EH (cell line): ENCODE results near the gene APOBEC4.

Experiments used
- DNase-seq: peaks from one replicate; pipeline ENCODE4 v3.0.0-alpha.2; 2015; ENCODE audit warnings: low read depth

The APOBEC4 gene

GRCh38 chr1:183674886-183675285 lies 21.8 kb upstream of the APOBEC4 start:
- no peak for DNase-seq

GRCh38 chr1:183674339-183674738 lies 21.2 kb upstream of the APOBEC4 start:
- peak; percentile 38 for DNase-seq

GRCh38 chr1:183673605-183674323 lies 20.6 kb upstream of the APOBEC4 start:
- peak; percentile 24 for DNase-seq

GRCh38 chr1:183670169-183670568 lies 17.1 kb upstream of the APOBEC4 start:
- no peak for DNase-seq

- DNase-seq = no peak
These were observed 3.2 kb upstream of the APOBEC4 start for GRCh38 chr1:183656355-183656754.

GRCh38 chr1:183655562-183656075 lies 2.5 kb upstream of the APOBEC4 start:
- DNase-seq = peak; percentile 85

GRCh38 chr1:183654706-183655105 lies 1.6 kb upstream of the APOBEC4 start:
- peak; percentile 33 for DNase-seq

- DNase-seq = no peak
These were observed 848 bp upstream of the APOBEC4 start for GRCh38 chr1:183653876-183654451.

- DNase-seq = no peak
These were observed 312 bp upstream of the APOBEC4 start for GRCh38 chr1:183653462-183653794.

- DNase-seq = no peak
These were observed 1.0 kb downstream of the APOBEC4 start for GRCh38 chr1:183652107-183652506.

GRCh38 chr1:183651612-183652011 lies 1.5 kb downstream of the APOBEC4 start:
- no peak for DNase-seq

- DNase-seq = no peak
These were observed 5.1 kb downstream of the APOBEC4 start for GRCh38 chr1:183648042-183648441.

- DNase-seq = no peak
These were observed 6.3 kb downstream of the APOBEC4 start for GRCh38 chr1:183646776-183647175.

- no peak for DNase-seq
These were observed 7.6 kb downstream of the APOBEC4 start for GRCh38 chr1:183645531-183645930.

GRCh38 chr1:183642166-183642565 lies 10.9 kb downstream of the APOBEC4 start:
- DNase-seq = no peak

- no peak for DNase-seq
These were observed 12.9 kb downstream of the APOBEC4 start for GRCh38 chr1:183640193-183640592.

- no peak for DNase-seq
These were observed 14.3 kb downstream of the APOBEC4 start for GRCh38 chr1:183638649-183639387.

GRCh38 chr1:183636783-183637182 lies 16.3 kb downstream of the APOBEC4 start:
- DNase-seq = no peak

GRCh38 chr1:183636334-183636682 lies 16.8 kb downstream of the APOBEC4 start:
- no peak for DNase-seq

- peak; percentile 99 for DNase-seq
These were observed 17.3 kb downstream of the APOBEC4 start, which contains the start of gene ARPC5 for GRCh38 chr1:183635606-183636333. Gene ARPC5 (minus strand): TSS chr1:183635783. CDS start chr1:183635659, 124 bp downstream.

- peak; percentile 43 for DNase-seq
These were observed 18.0 kb downstream of the APOBEC4 start for GRCh38 chr1:183635099-183635605.

GRCh38 chr1:183634429-183635065 lies 18.6 kb downstream of the APOBEC4 start:
- DNase-seq = no peak
